ENCODE measurements around the gene FOXO3. TPM values are rescaled to one million over a fixed set of nuclear protein-coding genes. Genes with fewer than 3 reads are reported as not detected.
A peak's percentile ranks its signal among the peaks of the same experiment; 100 is the strongest.

FOXO3 gene
- total RNA-seq, 1 experiment from 2014 or later: 22.1 TPM

- H2BK120ac ChIP-seq (ENCODE audit: low read depth, low read length, poor library complexity, severe bottlenecking): no peak overlapping the region
- H2AFZ ChIP-seq (ENCODE audit: low read length): no peak overlapping the region
- Mint-ChIP-seq H3K36me3 (ENCODE audit: insufficient read depth in 1 of 3, low read depth in 3 of 3) (no peaks in the 10 kb centered on the region), H3K4me1 (peaks cover 55 to 57% of the 10 kb centered on the region in 2 experiments), H3K27ac (peak overlapping the region in 2 of 3 experiments; percentile 13 to 16; a peak in 4 of 7 replicates), H3K4me3 (no peak overlapping the region), H3K9me3 (no peaks in the 10 kb centered on the region), H3K27me3 (ENCODE audit: low read depth) (no peaks in the 10 kb centered on the region)
- no peaks in the 10 kb centered on the region; the same call in 1 of the 2 replicates for H3K79me2 ChIP-seq (ENCODE audit: insufficient read depth, low read length)
- H2BK12ac ChIP-seq (ENCODE audit: insufficient read length, low read depth, low read length): no peak overlapping the region
- H2BK5ac ChIP-seq (ENCODE audit: insufficient read length, low read length): no peak overlapping the region
- H3K56ac ChIP-seq (ENCODE audit: insufficient read length, low read depth, low read length): no peak overlapping the region
- H3K14ac ChIP-seq (ENCODE audit: insufficient read depth, low read length): no peak overlapping the region
- no peaks in the 10 kb centered on the region for H3K23me2 ChIP-seq (ENCODE audit: insufficient read length, low read depth, low read length, poor library complexity, severe bottlenecking)
- H3K79me1 ChIP-seq (ENCODE audit: insufficient read depth, low read depth, low read length, poor library complexity, severe bottlenecking): no peaks in the 10 kb centered on the region
- no peak overlapping the region for H3K4me2 ChIP-seq (ENCODE audit: insufficient read depth, insufficient read length, low read length)
- peaks cover 10% of the 10 kb centered on the region for H3K4me1 ChIP-seq (ENCODE audit: insufficient read depth, low read length)
- H3K4ac ChIP-seq (ENCODE audit: low read depth, low read length): no peak overlapping the region
- H3T11ph ChIP-seq (ENCODE audit: low read length): no peak overlapping the region
- H3K27me3 ChIP-seq (ENCODE audit: insufficient read depth, low read length): no peaks in the 10 kb centered on the region
- H3K9me3 ChIP-seq (ENCODE audit: control insufficient read depth, low read depth, low read length): no peaks in the 10 kb centered on the region
- no peak overlapping the region for H3K18ac ChIP-seq (ENCODE audit: insufficient read length, low read depth, low read length)
- TF ChIP-seq CTCF (conservative IDR thresholded peaks at IDR 0.05): no peak
- H4K91ac ChIP-seq (ENCODE audit: insufficient read length, low read depth, low read length): no peak overlapping the region
- no peak overlapping the region for H4K5ac ChIP-seq (ENCODE audit: insufficient read length, low read depth, low read length)
- no peak overlapping the region for H2AK5ac ChIP-seq (ENCODE audit: insufficient read length, low read length)
- DNase-seq: no peak
- H2BK20ac ChIP-seq (ENCODE audit: low read depth, low read length, poor library complexity, severe bottlenecking): no peak overlapping the region
- H4K8ac ChIP-seq (replicated peaks; ENCODE audit: insufficient read length, low read depth, low read length): no peak overlapping the region
- no CpG with 5 or more reads among the region's 4 CpGs for WGBS (ENCODE audit: extremely low coverage, insufficient read length, low lambda C conversion rate)
- no peaks in the 10 kb centered on the region for H4K20me1 ChIP-seq (ENCODE audit: control insufficient read depth, insufficient read depth, insufficient read length)
- H3K23ac ChIP-seq (ENCODE audit: insufficient read length, low read depth, low read length): no peak overlapping the region
- H3K9ac ChIP-seq (ENCODE audit: extremely low read depth, insufficient read length, low read length): no peak overlapping the region
- H2BK15ac ChIP-seq (ENCODE audit: low read depth, low read length): no peak overlapping the region
- H3K27ac ChIP-seq (ENCODE audit: insufficient read length, low read depth, low read length): no peak overlapping the region
Measured at GRCh38 chr6:108630050-108630714, 69.5 kb downstream of the FOXO3 start.
